GM19240 (cell line): Measurements from ENCODE around the gene PLEKHM2.

Source experiments
- DNase-seq: peaks from one replicate; pipeline ENCODE4 v3.0.0; 2011; ENCODE audit warnings: low spot score; ENCODE audit not compliant: insufficient read length

The PLEKHM2 gene

DNA sequence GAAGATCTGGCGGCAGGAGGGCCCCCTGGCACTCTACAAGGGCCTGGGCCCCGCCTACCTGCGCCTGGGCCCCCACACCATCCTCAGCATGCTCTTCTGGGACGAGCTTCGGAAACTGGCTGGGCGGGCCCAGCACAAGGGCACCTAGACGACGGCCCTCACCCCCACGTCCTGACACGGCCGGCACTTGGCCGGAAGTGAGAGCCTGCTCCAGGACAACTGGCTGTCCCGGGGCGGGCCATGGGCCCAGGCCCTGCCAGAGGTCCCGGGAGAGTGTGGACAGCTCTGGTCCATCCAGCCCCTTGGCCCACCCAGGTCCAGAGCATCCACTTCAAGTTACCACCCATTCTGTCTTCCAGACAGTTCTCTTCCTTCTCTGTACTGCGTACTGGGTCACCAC lies 55.1 kb downstream of the PLEKHM2 start:
- DNase-seq = no peak

- no peak for DNase-seq
These were observed 55.6 kb downstream of the PLEKHM2 start for GRCh38 chr1:15739745-15740144.

- DNase-seq = peak; percentile 94
These were observed 57.1 kb downstream of the PLEKHM2 start for GRCh38 chr1:15740924-15741850.

DNA sequence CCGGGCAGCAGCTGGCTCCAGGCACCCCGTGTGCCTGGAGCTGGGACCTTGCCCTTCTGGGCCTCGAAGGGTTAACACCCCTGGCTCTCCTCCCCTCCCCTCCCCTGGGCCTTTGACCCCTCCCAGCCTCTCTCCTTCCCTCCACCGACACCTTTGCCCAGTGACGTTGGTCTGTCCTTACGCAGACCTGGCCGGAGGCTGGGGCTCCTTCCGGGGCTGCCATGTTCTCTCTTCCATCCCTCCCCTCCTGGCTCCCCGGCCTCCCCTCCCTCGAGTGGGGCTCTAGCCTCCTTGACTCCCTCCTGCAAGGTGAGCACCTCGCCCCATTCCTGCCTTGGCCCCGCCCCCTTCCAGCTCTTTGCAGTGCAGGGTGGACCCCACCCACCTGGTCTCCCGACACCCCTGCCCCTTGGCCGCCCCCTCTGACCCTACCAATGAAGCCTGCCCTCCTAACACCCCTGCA lies 58.2 kb downstream of the PLEKHM2 start, which contains the start of gene TMEM82:
TMEM82 (plus strand) TSS at position 161 of the 463 bp plus-strand sequence; CDS start at position 222, 61 bp downstream.
- no peak for DNase-seq

DNA sequence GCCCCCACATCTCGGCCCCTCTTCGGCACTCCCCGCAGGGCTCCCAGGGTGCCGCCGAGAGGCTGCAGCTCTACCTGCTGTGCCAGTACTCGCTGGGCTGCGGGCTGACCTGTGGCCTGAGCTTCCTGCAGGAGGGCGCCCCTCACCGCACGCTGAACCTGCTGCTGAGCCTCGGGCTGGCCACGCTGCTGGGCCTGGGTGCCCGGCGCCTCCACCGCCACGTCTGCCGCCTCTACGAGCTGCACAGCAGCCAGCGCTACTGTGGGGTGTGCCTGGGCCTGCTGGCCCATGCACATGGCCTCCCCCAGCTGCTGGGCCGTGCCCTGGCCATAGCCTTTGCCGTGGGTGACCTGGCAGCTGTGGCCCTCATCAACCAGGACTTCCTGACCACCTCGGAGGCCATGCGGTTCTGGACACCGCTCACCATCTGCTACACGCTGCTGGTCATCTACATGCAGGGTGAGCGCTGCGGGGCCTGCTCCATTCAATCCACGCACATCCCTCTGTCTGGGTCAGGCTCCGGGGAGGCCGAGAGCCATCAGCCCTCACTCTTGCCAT lies 60.1 kb downstream of the PLEKHM2 start:
- no peak for DNase-seq

DNA sequence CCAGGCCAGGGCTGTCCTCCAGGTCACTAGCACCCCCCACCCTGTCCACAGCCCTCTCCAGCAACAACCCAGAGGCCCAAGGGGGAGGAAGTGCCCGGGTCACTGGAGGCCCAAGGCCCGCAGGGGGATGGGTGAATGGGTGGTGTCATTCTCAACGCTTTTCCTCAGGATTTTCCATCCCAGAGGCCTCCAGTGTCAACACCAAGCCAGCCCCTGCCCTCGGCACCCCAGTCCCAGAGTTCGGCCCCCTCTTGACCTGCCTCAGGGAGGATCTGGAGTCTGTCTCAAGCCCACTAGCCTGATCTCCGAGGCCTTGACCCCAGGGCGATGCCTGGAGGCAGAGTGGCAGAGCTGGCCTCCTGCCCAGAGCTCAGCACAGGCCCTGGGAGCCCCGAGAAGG lies 63.3 kb downstream of the PLEKHM2 start:
- no peak for DNase-seq

- no peak for DNase-seq
These were observed 64.1 kb downstream of the PLEKHM2 start for GRCh38 chr1:15748264-15748663.

GRCh38 chr1:15748690-15749398 lies 64.7 kb downstream of the PLEKHM2 start:
- no peak for DNase-seq

DNA sequence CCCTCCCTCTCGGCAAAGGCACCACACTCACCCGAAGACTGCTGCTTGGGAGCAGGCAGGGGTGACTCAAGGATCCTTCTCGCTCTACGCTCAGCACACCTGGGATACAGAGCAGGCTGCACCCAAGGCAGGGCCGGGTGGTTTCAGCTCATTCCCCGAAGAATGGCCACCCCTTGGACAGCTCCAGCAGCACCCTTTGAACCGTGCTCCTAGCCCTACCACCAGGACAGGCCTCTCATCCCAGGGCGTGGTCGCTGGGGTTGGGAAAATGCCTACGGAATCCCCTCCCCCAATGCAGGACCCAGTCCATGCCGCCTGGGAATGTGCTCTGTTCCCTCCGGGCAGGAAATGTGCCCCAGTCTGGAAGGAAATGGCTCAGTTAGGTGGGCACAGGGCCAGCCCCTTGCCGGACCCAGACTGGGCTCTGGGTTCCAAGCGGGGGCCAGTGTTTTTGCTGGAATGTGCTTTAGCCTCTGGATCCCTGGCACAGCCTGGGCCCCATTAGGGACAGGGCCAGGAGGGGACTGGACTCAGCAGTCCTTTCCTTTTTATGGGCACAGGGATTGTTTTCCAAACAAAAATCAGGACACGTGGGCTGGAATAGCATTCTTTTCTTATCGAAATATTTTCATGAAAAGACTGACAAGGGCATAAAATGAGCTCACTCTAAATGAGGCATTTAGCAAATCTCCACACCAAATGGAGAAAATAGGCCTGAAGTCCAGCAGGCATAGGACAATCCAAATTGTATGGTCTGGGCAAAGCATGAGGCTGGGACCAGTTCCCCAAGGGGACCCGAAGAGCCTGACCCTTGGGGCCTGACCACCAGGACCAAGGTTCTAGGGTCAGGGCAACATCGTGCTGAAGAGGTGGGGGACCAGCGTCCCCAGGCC lies 65.5 kb downstream of the PLEKHM2 start:
- DNase-seq = no peak

- DNase-seq = no peak
These were observed 66.8 kb downstream of the PLEKHM2 start for GRCh38 chr1:15750924-15751323.

DNA sequence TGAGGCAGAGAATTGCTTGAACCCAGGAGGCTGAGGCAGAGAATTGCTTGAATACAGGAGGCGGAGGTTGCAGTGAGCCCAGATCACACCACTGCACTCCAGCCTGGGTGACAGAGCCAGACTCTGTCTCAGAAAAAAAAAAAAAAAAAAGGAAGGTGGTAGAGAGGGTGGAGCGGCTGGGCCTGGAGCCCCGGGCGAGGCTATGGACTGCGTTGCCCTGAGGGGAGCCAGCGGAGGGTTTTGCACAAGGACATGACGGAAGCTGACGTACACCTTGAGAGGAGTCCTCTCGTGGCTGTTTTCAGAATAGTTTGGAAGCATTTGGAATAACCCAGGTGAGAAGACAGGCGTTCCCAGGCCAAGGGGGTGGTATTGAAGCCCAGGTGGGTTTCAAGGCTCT lies 67.6 kb downstream of the PLEKHM2 start:
- no peak for DNase-seq

DNA sequence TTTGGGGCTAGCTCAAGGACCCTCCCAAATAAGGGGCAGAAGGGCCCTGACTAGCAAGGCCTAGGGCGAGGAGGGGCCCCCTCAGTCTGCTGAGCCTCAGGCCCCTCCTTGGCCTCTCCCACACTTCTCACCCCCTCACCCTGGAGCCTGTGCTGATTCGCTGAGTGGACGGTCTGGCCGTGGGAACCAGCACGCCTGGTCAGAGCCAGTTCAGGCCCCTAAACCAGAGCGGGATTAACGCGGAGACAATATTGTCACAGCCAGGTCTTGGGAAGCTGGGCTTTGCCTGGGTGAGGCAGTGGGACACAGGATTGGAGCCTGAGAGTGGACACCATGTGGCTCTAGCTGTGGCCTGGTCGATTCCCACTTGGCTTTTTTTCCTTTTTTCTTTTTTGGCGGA lies 69.7 kb downstream of the PLEKHM2 start:
- no peak for DNase-seq

GRCh38 chr1:15755021-15755645 lies 71.0 kb downstream of the PLEKHM2 start:
- no peak for DNase-seq

DNA sequence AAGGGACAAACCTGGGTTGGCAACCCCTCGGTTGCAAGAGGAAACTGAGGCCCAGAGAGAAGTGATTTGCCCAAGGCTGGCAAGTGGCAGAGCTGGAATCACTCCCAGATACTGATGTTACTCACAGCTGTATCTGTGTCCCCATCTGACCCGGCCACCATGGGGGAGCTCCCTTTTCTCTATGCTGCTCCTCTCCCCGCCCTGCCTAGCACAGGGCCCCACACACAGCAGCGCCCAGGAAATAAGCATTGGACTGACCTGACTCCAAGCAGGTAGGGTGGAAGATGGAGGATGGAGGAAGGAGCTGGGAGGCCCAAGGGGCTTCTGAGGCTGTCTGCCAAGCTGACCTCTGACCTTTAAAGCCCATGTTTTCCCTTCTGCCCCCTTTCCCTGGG lies 71.5 kb downstream of the PLEKHM2 start:
- no peak for DNase-seq

- no peak for DNase-seq
These were observed 72.3 kb downstream of the PLEKHM2 start for GRCh38 chr1:15756143-15757015.

- DNase-seq = no peak
These were observed 73.0 kb downstream of the PLEKHM2 start for GRCh38 chr1:15757016-15757543.

GRCh38 chr1:15757575-15758342 lies 73.6 kb downstream of the PLEKHM2 start:
- no peak for DNase-seq

DNA sequence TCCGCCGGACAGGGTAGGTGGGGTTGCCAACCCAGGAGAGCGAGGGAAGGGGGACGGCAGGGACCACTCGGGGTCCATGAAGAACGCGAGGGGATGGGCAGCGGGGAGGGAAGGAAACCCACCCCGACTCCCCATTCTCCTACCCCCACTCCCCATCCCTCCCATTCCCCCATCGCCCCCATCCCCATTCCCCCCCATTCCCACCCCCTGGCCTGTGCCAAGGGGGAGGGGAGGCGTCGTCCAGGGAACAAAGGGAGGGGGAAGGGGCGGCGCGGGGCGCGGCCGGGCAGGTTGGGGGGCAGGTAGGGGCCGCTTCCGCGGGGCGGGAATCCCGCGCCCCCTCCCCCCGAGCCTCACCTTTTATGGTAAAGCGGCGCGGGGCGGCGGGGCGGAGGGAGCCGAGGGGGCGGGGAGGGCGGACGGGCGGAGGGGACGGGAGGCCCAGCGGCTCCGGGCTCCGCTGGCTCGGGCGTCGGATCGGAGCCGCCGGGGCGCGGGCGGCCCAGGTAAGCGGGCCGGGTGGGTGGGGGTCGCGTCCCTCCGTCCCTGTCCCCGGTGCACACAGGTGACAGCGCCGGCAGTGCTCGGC lies 74.3 kb downstream of the PLEKHM2 start, which contains the start of gene FBLIM1:
FBLIM1 (plus strand) TSS at position 453 of the 589 bp plus-strand sequence. CDS start 6,189 bp downstream, outside the sequence.
- no peak for DNase-seq
